ENCODE data around the gene TMUB2.
A peak's percentile ranks its signal among the peaks of the same experiment; 100 is the strongest.

TMUB2 gene

DNA sequence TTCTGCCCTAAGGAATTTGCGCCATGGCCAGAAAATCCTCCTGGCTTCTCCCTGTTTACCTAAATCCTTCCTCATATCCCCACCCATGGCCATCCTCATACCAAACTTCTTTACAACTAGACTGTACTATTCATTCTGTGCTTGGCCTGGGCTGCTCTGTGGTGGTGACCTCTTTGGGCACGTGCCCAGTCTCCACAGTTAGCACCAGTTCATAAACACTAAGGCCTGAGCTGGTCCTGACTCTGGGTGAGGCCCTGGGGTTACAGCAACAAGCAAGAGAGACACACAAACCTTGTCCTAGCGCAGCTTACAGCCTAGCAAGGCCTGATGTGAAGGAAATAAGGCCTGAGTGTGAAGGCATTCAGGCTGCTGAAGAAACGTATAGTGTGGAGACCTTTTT, 16.0 kb downstream of the TMUB2 start:
- DNase-seq (ENCODE audit: low spot score): no peak

DNA sequence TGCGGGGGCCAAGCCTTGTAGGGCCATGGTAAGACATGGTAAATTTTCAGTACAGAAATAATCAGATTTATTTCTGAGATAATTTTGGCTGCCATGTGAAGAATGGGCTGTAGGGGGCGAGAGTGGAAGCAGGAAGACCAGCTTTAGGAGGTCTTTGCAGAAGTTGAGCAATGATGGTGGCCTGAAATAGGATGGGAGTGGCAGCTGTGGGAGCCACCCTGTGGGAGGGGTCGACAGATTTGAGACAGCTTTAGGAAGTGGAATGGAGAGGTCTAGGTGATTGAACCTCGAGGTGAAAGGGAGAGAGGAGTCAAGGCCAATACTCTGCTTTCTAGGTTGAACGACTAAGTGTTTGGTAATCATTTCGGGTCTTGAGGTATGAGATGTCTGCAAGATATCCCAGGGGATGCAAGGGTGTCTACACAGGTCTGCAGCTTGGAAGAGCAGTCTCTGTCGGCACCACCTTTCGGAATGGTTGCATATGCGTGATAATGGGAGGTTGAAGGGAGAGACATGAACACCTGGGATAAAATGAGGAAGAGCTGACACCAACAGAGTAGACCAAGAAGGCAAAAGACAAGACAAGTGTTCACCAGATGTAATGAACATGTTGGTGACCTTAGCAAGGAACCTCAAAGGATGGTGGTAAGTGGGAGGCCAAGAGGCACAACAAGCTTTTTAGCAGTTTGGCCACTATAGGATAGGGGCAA, 17.1 kb downstream of the TMUB2 start:
- DNase-seq (ENCODE audit: low spot score): peak; percentile 46

DNA sequence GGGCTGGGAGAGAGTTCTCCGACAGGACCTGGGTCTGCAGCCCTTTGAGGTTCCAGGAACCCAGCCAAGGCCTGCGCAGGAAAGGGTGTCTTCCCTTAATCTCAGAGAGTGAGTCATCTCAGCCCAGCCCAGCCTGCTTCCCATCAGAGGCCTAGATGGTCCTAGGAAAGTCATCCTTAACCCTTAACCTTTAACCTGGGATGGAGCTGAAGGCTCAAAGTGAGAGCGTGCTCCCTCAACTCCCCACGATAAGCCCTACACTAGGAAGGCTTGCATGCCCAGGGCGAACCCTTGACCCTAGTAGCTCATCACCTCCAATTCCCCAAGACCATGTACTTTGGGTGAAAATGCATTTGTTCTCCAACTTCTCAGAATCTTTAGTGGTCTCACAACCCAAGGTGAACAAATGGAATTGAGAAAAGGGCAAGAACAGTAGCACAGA, 17.7 kb downstream of the TMUB2 start:
- DNase-seq (ENCODE audit: low spot score): no peak

DNA sequence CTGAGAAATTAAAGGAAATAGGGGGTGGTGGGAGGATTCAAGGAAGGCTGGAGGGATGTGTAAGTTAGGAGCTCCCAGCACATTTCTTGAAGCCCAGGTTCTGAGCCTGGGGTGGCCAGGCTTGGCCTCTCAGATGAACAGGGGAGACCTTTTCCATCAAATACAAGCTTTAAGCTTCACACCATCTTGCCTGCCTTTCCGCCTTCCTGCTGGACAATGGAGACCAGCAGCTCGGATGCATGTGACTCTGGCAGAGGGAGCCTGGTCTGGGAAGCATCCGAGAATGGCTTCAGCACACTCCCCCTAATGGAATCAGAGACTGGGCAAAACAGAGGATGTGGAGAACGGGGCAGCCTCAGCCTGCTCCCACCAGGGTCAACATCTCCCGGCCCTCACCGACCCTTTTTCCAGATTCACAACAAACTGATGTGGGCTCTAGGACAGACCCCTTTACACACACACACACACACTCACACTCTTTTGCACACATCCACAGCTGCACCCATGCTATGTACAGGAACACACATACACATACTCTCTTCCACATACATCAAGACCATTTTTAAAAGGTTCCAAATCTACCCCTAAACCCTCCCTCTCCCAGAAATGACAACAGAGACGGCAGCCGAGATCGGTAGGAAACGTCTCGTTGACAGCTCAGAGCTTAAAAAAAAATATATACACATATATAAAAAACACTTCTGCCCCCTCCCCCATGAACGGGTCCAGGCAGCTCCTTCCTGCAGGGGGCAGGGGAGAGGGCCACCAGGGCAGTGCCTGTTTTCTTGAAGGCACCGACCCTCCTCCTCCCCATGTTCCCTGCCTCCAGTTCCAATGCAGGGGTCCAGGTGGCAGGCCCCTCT, 19.4 kb downstream of the TMUB2 start:
- no peak for DNase-seq (ENCODE audit: low spot score)

DNA sequence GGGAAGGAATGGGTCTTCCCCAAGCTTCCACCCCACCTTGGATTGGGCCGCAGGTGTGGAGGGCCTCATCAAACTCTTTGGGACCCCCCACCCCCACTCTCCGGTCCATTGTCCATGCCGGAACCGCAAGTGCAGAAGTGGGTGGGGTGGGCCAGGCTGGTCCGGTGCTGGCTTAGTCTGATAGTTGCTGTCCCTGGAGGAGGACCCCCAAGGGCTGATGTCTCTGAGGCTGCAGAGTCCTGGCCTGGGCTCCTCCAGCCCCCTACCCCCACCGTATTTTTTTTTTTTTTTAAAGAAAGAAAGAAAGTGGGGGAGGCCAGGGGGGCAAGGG, 20.0 kb downstream of the TMUB2 start:
- no peak for DNase-seq (ENCODE audit: low spot score)

DNA sequence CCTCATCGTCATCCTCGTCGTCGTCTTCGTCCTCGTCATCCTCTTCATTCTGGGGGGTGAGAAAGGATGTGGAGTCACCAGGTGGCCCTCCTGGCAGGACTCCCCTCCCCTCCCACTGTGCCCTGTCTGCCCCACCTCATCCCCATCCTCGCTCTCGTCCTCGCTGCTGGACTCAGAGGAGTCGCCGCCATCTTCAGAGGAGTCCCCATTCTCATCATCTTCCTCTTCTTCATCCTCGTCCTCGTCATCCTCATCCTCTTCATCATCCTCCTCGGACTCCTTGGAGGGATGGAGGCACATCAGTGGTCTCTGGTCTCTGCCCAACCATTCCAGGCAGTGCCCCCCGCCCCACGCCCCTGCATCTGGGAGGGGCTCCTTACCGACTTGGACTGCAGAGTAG, 20.5 kb downstream of the TMUB2 start:
- no peak for DNase-seq (ENCODE audit: low spot score)

DNA sequence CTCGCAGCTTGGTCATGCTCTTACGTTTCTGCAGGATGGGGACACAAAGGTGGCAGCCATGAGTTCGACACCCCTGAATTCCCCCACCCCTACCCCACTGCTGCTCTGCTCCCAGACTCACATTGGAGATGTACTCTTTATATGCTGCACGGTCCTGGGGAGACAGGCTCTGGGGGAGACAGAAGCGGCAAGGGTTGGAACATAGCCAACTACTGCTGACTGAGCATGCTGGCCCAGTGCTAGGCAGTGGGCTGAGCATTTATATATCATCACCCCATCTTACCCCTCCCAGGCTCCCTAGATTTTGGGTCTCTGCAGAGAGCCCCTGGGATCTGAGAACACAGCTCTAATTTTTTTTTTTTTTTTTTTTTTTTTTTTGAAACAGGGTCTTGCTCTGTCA, 21.0 kb downstream of the TMUB2 start:
- DNase-seq (ENCODE audit: low spot score): no peak

DNA sequence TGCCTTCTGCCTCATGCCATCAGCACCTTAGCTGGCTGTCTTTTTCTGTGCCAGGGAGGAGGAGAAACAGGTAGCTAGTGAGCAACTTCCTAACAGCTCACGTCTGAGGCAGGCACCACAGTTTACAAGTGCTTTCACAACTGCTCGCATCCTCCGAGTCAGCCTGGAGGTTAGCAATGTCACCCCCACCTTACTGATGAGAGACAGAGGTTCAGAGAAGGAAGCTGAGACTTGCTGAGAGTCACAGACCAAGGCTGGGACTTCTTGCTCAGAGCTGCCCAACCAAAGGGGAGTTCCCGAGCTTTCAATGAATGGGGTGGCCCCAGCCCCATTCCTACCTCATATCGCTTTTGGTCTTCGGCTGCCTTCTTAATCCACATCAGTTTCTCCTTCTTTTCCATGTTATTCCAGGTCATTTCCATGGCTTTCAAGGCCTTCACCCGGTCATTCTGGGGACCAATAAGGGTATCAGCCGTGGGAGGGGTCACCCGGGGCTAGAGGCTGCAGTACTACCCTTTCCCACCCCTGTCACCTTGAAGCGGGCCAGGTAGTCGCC, 23.1 kb downstream of the TMUB2 start:
- DNase-seq (ENCODE audit: low spot score): no peak

DNA sequence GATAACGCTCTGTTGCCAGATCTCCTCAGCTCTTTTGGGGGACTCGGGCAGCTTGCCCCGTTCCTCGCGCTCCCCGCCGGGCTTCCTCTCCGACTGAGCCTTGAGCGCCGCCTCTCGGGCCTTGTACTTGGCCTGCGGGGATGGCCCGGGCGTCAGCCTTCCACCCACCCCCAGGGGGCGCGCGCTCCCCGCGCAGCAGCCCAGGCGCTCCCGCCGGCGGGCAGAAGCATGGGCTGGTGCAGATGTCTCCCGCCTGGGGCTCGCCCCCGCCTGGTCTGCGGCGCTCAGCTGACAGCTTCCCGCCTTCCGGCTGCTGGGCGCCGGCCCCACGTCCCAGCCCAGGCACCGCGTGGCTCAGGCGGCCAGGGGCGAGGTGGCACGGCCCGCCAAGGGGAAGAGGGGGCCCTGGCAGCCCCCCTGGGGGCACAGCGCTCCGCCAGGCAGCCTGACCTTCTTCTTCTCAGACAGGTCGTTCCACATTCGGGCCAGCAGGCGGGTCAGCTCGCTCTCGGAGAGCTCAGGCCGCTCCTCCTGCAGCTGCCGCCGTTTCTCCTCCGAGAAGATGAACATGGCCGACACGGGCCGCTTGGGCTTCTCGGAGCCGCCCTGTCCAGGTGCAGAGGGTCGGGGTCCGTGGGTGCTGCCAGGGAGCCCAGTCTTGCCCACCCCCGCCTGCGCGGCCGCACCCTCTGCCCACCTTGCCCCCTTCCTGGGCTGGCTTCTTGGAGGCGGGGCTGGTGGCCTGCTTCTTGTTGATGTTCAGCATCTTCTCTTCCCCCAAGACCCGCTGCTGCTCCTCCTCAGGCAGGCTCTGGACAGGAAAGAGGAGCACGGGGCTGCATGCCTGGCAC, 23.8 kb downstream of the TMUB2 start:
- peak; percentile 91 for DNase-seq (ENCODE audit: low spot score)

DNA sequence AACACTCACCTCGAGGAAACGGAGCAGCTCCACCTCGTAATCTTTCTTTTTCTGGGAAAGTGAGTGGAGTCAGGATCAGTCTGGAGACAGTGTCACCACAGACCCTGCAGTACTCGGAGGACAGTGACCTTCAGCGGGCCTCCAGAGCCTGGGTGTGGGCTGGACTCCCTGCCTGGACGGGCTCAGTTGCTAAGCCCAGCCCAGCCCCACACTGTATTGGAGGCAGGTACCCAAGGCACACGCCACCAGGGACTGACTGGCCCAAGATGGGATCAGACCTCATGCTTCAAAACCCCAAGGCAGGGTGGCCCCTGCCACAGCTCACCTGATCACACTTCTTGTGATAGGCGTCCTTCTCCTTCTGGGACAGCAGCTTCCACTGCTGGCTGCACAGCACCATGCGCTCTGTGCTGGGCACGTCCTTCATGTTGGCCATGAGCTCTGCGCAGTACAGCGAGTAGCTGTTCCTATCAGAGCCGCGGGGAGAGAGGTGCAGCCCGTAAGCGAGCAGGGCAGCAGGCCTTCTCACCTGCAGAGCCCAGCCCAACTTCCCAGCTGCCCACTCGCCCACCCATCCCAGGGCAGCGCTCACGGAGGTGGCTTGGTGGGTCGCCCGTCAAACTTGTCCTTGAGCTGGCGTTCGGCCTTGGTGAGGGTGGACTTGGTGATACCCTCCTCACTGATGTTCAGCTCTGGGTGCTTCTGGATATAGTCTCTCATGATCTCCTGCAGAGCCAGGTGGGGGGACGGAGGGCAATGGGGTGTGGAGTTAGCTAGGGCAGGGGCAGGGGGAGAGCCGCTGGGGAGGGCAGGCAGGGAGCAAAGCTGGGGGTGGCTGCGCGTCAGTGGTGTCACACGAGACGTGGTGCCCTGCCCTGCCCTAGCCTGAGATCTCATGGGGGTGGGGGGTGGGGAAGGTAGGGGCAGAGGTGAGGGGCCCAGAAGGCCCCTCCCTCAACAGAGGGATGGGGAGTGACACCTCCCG, 24.8 kb downstream of the TMUB2 start:
- DNase-seq (ENCODE audit: low spot score): no peak

DNA sequence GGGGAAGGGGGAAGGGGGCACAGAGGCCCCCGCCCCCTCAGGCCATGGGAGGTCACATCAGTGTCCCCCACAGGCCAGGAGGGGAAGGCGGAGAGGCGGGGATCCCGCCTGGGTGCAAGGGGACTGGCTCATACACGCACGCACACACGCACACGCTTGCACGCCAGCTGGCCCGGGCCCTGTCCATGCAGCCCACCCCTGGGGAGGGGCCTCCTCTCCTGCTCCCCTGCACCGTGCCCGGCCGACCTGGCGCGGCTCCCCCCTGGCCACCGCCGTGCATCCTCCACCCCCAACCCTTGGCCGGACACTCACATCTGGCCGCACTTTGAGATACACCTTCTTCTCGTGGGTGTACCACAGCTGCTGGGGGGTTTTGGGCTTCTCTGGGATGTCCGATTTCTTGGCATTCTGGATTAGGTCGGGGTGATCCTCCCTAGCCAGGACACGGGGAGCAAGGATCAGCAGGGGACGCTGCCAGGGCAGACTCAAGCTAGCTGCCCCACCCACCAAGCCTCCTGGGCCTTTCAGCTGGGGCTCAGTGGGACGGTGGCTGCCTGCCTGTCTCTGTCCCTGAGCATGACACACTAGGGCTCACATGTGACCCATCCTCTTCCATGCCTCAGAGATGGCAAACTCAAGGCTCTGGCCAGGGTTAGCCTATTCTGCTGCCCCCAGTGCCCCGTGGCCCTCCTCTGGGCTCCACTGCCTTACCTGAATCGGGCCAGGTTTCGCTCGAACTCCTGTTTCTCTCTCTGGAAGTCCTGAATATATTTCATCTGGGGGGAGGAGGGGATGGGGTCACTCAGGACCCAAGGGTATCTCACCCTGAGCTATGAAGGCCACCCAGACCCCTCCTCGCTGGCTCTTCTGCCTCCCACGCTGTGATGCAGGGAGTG, 26.0 kb downstream of the TMUB2 start:
- DNase-seq (ENCODE audit: low spot score): no peak

DNA sequence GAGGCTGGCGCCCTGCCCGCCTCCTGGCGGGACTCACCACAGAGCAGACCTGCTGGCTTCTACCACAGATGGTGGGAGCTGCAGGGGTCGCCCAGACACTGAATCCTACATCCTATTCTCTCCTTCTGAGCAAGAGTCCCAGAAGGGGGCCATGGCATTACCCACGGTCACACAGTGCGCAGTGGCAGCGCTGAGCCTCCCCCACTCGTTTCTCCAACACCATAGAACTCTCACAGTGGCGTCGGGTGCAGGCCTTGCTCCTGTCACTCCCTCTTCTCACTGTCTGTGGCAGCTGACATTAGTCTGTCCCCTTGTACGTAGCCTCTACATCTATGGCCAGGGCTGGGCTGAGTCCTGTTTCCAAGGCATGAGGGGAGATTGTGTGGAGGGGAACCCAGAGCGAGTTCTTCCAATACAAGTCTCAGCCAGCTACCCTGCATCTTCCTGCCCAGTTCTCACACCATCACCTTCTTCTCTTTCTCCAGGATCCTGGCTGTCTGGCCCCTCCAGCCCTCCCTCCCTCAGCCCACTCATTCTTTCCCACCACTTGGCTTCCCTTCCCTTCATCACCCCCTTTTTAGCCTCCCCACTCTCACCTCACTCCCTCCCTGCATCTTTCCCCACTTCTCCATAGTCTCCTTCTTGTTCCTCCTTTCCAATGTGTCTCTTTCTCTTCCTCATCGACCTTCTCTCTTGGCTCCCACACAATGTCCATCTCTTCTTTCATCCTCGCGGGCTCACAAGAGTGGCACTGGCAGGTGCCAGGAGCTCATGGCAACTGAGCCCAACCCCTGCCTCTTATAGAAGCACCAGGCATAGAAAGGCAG, 26.8 kb downstream of the TMUB2 start:
- no peak for DNase-seq (ENCODE audit: low spot score)

DNA sequence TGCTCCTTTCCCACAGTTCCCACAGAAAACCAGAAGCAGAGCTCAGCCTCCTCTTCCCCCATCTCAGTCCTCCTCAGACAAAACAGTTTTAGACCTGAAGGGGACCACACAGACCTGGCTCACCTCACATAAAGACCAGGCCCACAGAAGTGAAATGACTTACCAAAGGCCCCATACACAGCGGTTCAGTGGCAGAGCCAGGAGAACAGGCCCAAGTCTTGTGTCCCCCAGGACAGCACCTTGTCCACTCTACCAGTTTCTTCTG, 27.4 kb downstream of the TMUB2 start:
- no peak for DNase-seq (ENCODE audit: low spot score)

DNA sequence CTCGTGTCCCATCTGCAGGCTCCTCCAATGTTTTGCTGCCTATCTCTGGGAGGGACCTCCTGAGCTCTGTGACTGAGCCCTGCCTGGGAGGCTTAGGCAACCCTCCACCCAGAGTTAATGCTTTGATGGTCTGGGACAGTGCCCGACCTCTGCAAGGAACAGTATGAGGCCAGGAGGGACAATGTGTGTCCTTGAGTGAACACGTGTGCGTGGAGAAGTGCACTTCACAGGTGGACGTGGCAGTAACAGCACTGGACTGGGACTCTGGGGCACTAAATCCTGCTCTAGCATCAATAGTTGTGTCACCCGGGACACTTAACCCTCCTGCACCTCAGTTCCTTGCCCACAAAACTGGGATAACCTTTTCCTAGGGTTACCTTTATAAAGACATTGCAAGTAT, 28.1 kb downstream of the TMUB2 start:
- DNase-seq (ENCODE audit: low spot score): no peak

DNA sequence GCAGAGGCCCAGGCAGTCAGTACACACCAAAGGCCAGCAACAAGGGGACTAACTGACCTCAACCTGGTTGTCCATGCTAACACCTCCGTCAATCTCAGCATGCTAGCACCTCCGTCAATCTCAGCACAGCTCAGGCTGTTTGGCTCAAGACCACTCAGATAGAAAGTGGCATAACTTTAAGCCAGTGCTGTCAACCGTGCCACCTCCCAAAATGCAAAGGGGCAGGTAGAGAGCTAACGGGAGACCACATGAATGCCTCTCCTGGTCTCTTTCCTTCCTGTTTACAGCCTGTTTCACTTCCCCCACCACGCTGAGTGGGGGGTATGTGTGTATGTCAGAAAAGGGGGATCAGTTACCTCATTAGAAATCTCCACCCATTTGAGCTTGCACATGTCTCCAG, 29.4 kb downstream of the TMUB2 start:
- peak; percentile 68 for DNase-seq (ENCODE audit: low spot score)

DNA sequence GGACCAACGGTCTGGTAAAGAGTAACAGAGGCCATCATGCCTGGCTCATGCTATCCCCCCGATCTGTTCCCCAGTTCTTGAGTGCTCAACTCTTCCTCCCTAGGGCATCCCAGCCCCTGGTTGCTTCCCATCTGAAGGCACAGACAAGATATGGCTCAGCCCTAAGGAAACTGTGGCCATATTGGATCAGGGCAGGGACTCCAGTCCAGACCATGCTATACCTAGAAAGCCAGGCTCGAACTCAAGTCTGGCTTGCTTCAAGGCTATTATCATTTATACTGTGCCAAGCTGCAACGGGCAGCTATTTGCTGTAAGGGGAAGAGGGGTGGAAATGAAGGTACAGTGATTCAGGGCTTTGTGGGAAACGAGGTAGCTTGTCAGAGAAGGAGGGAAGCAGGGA, 29.9 kb downstream of the TMUB2 start:
- DNase-seq (ENCODE audit: low spot score): no peak

DNA sequence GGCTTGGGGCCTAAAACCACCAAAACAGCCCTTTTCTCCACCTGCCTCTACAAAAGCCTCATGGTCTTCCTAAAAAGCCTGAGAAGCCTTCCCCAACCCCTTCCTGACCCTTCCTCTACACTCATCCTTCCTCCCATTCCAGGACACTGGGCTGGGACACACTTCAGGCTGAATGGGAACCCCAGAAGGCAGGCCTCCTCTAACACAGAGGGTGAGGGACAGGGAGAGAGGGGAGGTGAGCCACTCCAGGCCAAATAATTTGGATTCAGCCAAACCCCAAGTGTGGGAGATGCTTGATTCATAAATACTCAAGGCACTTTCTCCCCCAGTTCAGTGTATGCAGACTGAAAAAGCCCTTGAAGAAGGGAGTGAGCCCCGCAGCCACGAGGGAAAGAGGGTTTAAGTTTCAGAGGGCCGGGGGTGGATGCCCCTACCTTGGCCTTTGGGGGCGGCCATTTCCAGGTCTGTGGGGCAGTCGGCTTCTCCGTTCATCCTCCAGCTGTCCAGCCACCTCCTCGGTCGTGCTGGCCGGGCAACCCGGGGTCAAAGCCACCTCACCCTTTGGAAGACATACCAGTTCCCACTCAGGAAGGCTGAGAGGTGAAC, 31.1 kb downstream of the TMUB2 start:
- DNase-seq (ENCODE audit: low spot score): no peak

DNA sequence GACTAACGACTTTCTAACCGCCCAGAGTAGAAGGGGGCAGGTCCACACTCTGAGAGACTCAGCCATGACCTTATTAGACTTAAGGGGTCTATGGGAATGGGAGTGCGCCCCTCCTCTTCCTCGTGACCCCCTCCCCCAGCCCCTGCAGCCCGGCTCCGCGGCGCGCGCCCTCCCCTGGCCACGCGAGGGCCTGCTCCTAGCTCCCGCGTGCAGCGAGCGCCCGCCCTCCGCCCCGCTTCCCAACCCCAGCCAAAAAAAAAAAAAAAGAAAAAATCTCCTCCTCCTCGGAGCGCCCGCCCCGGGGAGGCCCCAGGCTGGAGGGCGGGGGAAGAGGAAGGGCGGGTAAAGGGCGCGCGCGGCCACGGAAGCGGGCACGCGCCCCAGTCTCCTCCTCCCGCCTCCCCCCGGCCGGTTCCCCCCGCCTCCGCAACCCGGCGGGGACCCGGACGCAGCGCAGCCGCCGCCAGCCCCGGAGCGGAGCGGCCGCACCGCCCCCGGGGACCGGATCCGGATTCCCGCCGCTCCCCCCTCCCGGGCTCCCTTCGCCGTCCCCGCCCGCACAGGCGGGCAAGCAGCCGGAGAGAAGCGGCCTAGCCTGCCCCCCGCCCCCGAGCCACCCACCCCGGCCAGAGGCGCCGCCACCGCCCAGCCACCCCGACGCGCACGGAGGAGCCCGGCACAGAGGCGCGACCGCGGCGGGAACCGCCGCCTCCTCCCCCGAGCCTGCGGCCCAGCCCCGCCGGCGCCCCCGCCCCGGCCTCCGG, 31.8 kb downstream of the TMUB2 start:
- peak; percentile 90 for DNase-seq (ENCODE audit: low spot score)
